Measurements from ENCODE around the gene CADM2.

GRCh38 chr3:85935171-85935570 is 976.4 kb downstream of the CADM2 start:
- TF ChIP-seq TAF1 (IDR thresholded peaks at IDR 0.05; ENCODE audit: low read depth), result no peak
- no peak for TF ChIP-seq EZH2 (IDR thresholded peaks at IDR 0.05; ENCODE audit: borderline replicate concordance, insufficient read depth, low read length, poor library complexity, severe bottlenecking)
- no peak for TF ChIP-seq CTCF (IDR thresholded peaks at IDR 0.05; ENCODE audit: poor library complexity, severe bottlenecking)

Measured in neural cell (in vitro differentiated cells).